GM21825 (cell line): ENCODE results near the gene LSP1.

Experiments used
- ATAC-seq: cut with Tn5 transposase; IDR thresholded peaks from one replicate; pipeline ENCODE4 v1.9.1; 2021; ENCODE audit warnings: mild to moderate bottlenecking, moderate library complexity; ENCODE audit not compliant: unreplicated experiment

Gene LSP1

DNA sequence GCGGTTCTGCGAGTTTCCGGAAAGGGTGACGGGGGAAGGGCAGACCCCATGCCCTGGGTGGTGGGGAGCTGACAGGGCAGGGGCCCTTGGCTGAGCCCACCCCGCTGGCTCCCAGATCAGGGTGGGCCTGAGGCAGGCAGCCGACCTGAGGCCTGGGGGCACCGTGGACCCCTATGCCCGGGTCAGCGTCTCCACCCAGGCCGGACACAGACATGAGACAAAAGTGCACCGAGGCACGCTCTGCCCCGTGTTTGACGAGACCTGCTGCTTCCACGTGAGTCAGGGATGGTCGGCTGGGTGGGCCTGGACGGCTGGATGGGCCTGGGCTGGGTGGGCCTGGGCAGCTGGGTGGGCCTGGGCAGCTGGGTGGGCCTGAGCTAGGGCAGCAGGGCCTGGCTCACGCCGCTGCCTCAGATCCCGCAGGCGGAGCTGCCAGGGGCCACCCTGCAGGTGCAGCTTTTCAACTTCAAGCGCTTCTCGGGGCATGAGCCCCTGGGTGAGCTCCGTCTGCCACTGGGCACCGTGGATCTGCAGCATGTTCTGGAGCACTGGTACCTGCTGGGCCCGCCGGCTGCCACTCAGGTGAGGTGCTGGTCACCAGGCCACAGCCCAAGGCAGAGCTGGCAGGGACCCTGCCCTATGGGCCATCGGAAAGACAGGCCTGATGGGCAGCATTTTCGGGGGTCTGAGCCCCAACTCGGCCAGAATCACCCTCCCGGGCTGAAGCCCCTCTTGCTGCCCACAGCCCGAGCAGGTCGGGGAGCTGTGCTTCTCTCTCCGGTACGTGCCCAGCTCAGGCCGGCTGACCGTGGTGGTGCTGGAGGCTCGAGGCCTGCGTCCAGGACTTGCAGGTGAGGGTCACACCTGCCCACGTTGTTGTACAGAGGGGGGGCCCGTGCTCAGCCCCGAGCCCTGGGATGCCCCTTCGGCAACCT, 16.6 kb upstream of the LSP1 start:
- ATAC-seq = no peak

- peak; percentile 45 for ATAC-seq
Measured at GRCh38 chr11:1837171-1838076, 15.5 kb upstream of the LSP1 start.

- no peak for ATAC-seq
Measured at GRCh38 chr11:1838077-1838425, 14.8 kb upstream of the LSP1 start.

GRCh38 chr11:1838426-1839144, 14.3 kb upstream of the LSP1 start, which contains the start of gene TNNI2:
Gene TNNI2 (plus strand): TSS chr11:1838981. CDS start chr11:1839697, 716 bp downstream.
- no peak for ATAC-seq

DNA sequence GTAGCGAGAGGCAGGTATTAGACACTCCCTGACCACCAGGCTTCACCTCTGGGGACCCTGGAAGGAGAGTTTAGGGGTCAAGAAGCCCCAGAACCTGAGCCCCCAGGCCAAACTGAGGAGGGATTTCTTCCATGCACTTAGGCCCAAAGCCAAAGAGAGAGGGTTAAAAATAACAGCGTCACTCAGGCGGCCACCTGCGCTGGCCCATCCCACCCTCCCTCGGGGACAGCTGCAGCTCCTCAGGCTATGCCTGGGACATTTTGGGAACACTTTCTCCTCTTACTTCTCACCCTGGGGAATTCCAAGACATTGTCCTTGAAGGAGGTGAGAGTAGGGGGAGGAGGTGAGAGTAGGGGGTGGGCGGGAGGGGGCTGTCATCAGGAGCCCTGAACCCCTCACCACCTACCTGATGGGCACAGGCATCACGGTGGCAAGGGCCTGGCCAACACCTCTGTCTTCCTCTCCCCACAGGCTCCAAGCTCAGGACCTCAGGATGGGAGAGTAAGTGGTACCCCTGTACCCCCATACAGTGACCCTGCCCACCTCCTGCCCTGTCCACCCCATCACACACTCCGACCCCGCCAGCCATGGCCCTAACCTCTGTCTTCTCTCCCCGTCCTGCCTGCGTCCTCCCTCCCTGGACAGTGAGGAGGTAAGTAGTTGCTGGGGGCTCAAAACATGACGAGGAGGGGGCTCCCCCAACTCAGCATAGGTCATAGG, 13.5 kb upstream of the LSP1 start:
- ATAC-seq = no peak

- peak; percentile 39 for ATAC-seq
Measured at GRCh38 chr11:1839924-1840779, 12.7 kb upstream of the LSP1 start.

DNA sequence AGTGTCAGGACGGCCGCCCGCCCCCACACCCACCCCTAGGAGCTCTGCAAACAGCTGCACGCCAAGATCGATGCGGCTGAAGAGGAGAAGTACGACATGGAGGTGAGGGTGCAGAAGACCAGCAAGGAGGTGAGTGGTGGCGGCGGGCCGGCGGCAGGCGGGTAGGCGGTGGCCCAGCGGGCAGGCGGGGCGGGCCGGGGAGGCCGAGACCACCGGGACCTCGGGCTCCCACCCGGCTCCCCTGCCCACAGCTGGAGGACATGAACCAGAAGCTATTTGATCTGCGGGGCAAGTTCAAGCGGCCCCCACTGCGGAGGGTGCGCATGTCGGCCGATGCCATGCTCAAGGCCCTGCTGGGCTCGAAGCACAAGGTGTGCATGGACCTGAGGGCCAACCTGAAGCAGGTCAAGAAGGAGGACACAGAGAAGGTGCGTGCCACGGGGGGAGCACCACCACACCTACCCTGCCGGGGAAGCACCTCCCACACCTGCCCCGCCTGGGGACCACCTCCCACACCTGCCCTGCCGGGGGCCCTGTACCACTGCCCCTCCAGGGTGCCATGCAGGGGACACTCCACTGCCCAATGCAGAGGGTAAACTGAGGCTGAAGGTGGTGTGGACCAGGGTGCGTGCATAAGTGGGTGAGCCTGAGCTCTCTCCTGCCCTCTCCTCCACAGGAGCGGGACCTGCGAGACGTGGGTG, 12.0 kb upstream of the LSP1 start:
- no peak for ATAC-seq

- ATAC-seq = no peak
Measured at GRCh38 chr11:1841511-1842148, 11.3 kb upstream of the LSP1 start.

- no peak for ATAC-seq
Measured at GRCh38 chr11:1842149-1843097, 10.5 kb upstream of the LSP1 start.

GRCh38 chr11:1843098-1843473, 9.8 kb upstream of the LSP1 start:
- no peak for ATAC-seq

DNA sequence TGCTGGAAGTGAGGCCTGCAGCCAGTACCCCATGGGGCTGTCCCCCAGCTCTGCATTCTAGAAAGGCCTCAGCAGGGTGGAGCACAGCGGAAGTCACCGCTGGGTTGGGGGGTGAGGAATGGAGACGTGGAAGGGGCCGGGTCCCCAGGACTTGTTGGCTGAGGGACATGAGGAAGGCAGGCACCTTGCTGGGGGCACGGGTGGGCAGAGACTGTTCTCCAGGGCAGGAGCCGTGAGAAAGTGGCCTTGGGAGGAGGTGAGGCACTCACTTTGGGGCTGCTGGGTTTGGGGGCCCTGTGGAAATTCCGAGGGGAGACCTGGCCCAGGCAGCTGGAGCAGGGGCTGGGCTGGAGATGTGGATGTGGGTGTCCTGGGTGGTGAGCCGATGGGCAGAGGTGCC, 9.1 kb upstream of the LSP1 start:
- no peak for ATAC-seq

DNA sequence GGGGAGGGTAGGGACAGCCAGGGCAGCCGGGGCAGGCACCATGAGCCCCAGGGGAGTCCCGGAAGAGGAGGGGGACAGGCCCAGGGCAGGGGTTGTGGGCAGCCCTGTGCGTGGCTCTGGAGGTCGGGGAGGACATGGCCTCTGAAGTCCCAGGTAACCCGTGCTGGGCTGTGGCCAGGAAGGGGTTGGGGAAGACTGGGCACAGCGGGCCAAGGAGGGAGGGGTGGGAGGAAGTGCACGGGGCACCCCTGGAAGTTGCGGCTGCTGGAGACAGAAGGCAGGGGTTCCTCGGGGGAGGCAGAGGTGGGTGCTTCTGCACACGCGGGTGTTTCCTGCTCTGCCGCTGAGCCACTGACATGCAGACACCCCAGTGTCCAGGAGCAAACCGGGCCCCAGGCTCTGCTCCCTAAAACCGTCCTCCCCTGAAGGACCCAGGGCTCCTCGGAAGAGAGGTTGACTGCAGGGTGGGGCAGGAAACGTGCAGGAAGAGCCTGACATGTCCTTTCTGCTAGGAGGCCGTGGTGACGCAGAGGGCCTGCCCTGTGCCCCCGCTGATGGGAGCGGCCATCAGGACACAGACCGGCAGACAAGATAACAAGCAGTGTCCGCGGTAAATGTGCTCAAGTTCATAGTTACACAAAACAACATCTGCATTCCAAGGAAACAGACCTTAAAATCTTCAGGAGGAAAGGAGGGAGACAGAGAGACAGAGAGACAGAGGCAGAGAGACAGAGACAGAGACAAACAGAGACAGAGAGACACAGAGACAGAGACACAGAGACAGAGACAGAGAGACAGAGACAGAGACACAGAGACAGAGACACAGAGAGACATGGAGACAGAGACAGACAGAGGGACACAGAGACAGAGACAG, 8.4 kb upstream of the LSP1 start:
- ATAC-seq = no peak

- no peak for ATAC-seq
Measured at GRCh38 chr11:1845095-1845429, 7.8 kb upstream of the LSP1 start.

- ATAC-seq = no peak
Measured at GRCh38 chr11:1845561-1846452, 7.1 kb upstream of the LSP1 start.

DNA sequence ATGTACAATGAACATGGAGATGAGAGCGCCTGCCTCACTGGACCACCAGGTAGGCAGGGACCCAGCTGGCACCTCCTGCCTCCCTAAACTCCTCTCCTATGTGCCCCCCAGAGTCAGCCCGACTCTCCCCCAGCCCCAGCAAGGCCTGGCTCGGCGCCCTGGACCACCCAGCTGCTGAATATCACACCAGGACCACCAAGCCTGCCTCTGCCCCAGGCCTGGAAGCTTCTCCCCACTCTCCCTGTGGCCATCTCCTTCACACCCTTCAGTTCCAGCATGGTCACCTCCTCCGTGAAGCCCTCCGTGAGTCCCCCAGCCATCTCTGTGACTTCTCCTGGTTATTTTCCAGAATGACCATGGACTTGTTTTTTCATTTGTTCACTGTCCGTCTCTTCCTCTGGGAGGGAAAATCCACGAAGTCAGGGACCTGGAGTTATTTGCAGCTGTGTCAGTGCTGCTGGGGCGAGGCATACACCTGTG, 6.4 kb upstream of the LSP1 start:
- ATAC-seq = no peak
